ENCODE data around the gene MEF2C.

GRCh38 chr5:88820581-88820980 is 62.4 kb downstream of the MEF2C start:
- no peak for TF ChIP-seq POLR2AphosphoS5 (IDR thresholded peaks at IDR 0.05)
- no peak for TF ChIP-seq CTCF (IDR thresholded peaks at IDR 0.05)
- TF ChIP-seq EP300 (IDR thresholded peaks at IDR 0.05) = no peak

All from stomach (tissue), 4 donors.